Activated CD8-positive, alpha-beta memory T cell treated with anti-CD3 and anti-CD28 coated beads, Interleukin-2, amount 50 U/mL, for 4 hours (primary cell): ENCODE data around the gene MPL.
"Not testable (repeated sequence)": the region's sequence is repeated elsewhere in the genome, so short reads cannot be mapped to it uniquely, and the experiment has no call there.

Experiments used
- DNase-seq: peaks from one replicate; pipeline ENCODE4 v3.0.0-alpha.2; 2020

MPL gene

GRCh38 chr1:43382027-43382779, 44.6 kb downstream of the MPL start:
- no peak for DNase-seq

GRCh38 chr1:43383449-43383848, 45.8 kb downstream of the MPL start:
- DNase-seq = no peak

GRCh38 chr1:43386676-43387075, 49.1 kb downstream of the MPL start:
- no peak for DNase-seq

- DNase-seq = no peak
These were observed 50.5 kb downstream of the MPL start for GRCh38 chr1:43387976-43388599.

- no peak for DNase-seq
These were observed 51.0 kb downstream of the MPL start for GRCh38 chr1:43388613-43389012.

GRCh38 chr1:43389326-43390313, 52.0 kb downstream of the MPL start, which contains the start of the genes MED8 and SZT2:
Gene MED8, minus strand, starts transcription at chr1:43389800. Its CDS starts 36 bp downstream, at chr1:43389764.
Gene SZT2, plus strand, starts transcription at chr1:43389899. Its CDS starts 70 bp downstream, at chr1:43389969.
- DNase-seq = peak; percentile 93

- no peak for DNase-seq
These were observed 55.1 kb downstream of the MPL start for GRCh38 chr1:43392702-43393101.

- no peak for DNase-seq
These were observed 57.9 kb downstream of the MPL start for GRCh38 chr1:43395523-43395922.

GRCh38 chr1:43396059-43396458, 58.4 kb downstream of the MPL start:
- DNase-seq = no peak

- DNase-seq = no peak
These were observed 60.6 kb downstream of the MPL start for GRCh38 chr1:43398227-43398626.

- not testable (repeated sequence) for DNase-seq
These were observed 62.8 kb downstream of the MPL start for GRCh38 chr1:43400441-43400840.

GRCh38 chr1:43402089-43402865, 64.7 kb downstream of the MPL start:
- no peak for DNase-seq
